GM19240 (cell line): Measurements from ENCODE around the gene SLC35F5.
"Not testable (repeated sequence)": the region's sequence is repeated elsewhere in the genome, so short reads cannot be mapped to it uniquely, and the experiment has no call there.

Source experiments
- DNase-seq: peaks from one replicate; pipeline ENCODE4 v3.0.0; 2011; ENCODE audit warnings: low spot score; ENCODE audit not compliant: insufficient read length

The SLC35F5 gene

GRCh38 chr2:113755835-113756354, 547 bp downstream of the SLC35F5 start:
- DNase-seq, result no peak

- DNase-seq, result no peak
Measured at GRCh38 chr2:113755035-113755834, 1.2 kb downstream of the SLC35F5 start.

GRCh38 chr2:113754160-113754559, 2.3 kb downstream of the SLC35F5 start:
- no peak for DNase-seq

GRCh38 chr2:113750385-113750784, 6.1 kb downstream of the SLC35F5 start:
- no peak for DNase-seq

GRCh38 chr2:113741091-113741490, 15.4 kb downstream of the SLC35F5 start:
- no peak for DNase-seq

- no peak for DNase-seq
Measured at GRCh38 chr2:113739849-113740248, 16.6 kb downstream of the SLC35F5 start.

- no peak for DNase-seq
Measured at GRCh38 chr2:113734185-113734584, 22.3 kb downstream of the SLC35F5 start.

- DNase-seq, result no peak
Measured at GRCh38 chr2:113724010-113724409, 32.4 kb downstream of the SLC35F5 start.

GRCh38 chr2:113723411-113723810, 33.0 kb downstream of the SLC35F5 start:
- no peak for DNase-seq

GRCh38 chr2:113720167-113720566, 36.3 kb downstream of the SLC35F5 start:
- no peak for DNase-seq

GRCh38 chr2:113716291-113716690, 40.2 kb downstream of the SLC35F5 start:
- DNase-seq, result no peak

- DNase-seq, result no peak
Measured at GRCh38 chr2:113712941-113713340, 43.5 kb downstream of the SLC35F5 start.

GRCh38 chr2:113711851-113712250, 44.6 kb downstream of the SLC35F5 start:
- DNase-seq, result no peak

- no peak for DNase-seq
Measured at GRCh38 chr2:113709022-113709421, 47.4 kb downstream of the SLC35F5 start.

- no peak for DNase-seq
Measured at GRCh38 chr2:113707106-113707505, 49.3 kb downstream of the SLC35F5 start.

- DNase-seq, result no peak
Measured at GRCh38 chr2:113705982-113706523, 50.4 kb downstream of the SLC35F5 start.

GRCh38 chr2:113704300-113704993, 52.0 kb downstream of the SLC35F5 start:
- not testable (repeated sequence) for DNase-seq

GRCh38 chr2:113703386-113704299, 52.8 kb downstream of the SLC35F5 start:
- DNase-seq, result no peak

GRCh38 chr2:113700186-113700841, 56.1 kb downstream of the SLC35F5 start:
- DNase-seq, result peak; percentile 33

- DNase-seq, result no peak
Measured at GRCh38 chr2:113698892-113699447, 57.5 kb downstream of the SLC35F5 start.
